Measurements from ENCODE around the gene USP3. TPM values are rescaled to one million over a fixed set of nuclear protein-coding genes. Genes with fewer than 3 reads are reported as not detected.
"Not testable (repeated sequence)": the region's sequence is repeated elsewhere in the genome, so short reads cannot be mapped to it uniquely, and the experiment has no call there.

Gene USP3
- total RNA-seq, 2 donors from 2014 or later, result 20.1 to 27.4 TPM

DNA sequence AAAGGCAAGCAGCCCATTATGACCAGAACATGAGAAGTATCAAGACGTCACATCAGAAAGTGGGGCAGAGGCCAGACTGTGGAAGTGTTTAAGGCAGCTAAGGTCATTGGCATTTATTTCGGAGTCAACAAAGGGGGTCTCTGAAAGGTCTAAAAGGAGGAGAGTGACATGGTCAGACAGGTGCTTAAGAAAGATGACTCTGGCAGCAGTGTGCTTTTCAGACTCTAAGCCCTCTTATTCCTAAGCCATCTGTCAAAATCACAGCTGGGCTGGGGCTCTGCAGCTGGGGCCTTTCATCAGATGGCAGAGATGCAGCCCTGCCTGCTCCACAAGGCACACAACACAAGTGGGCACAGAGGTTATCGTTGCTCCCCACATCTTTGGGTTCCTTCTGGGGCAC is 106.8 kb downstream of the USP3 start:
- no peak for ATAC-seq
- no peak for DNase-seq
- intact Hi-C loops (cut with DNase I), result loop anchor here in 1 of 2 donors (10.0 kb wide), 1 partner anchor 454 kb away; no protein-coding TSS in a partner anchor

DNA sequence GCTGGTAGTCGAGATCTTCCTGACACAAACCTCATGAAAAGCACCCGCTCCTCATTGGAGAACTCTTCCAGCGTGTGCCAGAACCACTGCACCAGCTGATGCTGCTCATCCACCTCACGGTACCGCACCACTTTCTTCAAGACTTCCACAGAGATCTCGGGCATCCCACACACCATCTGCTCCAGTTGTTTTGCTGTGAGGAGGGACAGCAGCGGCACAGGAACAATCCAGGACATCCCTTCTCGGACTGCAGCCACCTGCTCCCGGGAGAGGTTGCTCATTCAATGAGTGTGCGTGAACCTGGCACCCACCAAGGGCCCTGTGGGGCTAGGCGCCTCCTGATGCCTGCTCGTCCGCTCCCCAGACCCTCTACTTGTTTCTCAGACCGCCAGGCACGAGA is 107.9 kb downstream of the USP3 start:
- no peak for ATAC-seq
- intact Hi-C loops (cut with DNase I), result loop anchor here in 1 of 2 donors (10.0 kb wide), 1 partner anchor 453 kb away; no protein-coding TSS in a partner anchor
- no peak for DNase-seq

DNA sequence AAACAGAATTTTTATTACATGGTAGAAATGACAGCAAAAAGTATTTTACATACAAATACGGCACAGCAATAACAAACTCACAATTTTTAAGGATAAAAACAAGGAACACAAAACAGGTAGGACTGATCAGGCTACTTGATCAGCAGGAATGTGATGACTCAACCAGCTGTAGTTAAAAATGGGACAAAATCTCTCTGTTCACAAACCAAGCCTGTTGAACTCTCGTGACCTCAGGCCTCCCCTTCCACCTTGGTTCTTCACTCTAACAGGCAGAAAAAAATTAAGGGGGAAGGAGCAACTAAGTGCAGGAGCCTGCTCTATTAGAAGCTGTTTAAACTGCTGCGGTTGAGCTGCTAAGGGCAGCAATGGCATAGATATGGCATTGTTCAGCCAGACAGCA is 111.5 kb downstream of the USP3 start:
- intact Hi-C loops (cut with DNase I), result loop anchor here in 1 of 2 donors (10.0 kb wide), 1 partner anchor 449 kb away; no protein-coding TSS in a partner anchor
- DNase-seq, result no peak
- ATAC-seq, result no peak

DNA sequence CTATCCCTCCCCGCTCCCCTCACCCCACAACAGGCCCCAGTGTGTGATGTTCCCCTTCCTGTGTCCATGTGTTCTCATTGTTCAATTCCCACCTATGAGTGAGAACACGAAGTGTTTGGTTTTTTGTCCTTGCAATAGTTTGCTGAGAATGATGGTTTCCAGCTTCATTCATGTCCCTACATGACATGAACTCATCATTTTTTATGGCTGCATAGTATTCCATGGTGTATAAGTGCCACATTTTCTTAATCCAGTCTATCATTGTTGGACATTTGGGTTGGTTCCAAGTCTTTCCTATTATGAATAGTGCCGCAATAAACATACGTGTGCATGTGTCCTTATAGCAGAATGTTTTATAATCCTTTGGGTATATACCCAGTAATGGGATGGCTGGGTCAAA is 112.8 kb downstream of the USP3 start:
- DNase-seq, ATAC-seq: not testable (repeated sequence)
- intact Hi-C loops (cut with DNase I), result loop anchor here in 1 of 2 donors (10.0 kb wide), 1 partner anchor 448 kb away; no protein-coding TSS in a partner anchor

DNA sequence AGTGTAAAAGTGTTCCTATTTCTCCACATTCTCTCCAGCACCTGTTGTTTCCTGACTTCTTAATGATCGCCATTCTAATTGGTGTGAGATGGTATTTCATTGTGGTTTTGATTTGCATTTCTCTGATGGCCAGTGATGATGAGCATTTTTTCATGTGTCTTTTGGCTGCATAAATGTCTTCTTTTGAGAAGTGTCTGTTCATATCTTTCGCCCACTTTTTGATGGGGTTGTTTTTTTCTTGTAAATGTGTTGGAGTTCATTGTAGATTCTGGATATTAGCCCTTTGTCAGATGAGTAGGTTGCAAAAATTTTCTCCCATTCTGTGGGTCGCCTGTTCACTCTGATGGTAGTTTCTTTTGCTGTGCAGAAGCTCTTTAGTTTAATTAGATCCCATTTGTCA is 113.2 kb downstream of the USP3 start:
- intact Hi-C loops (cut with DNase I), result loop anchor here in 1 of 2 donors (10.0 kb wide), 1 partner anchor 447 kb away; no protein-coding TSS in a partner anchor
- not testable (repeated sequence) for ATAC-seq, DNase-seq

DNA sequence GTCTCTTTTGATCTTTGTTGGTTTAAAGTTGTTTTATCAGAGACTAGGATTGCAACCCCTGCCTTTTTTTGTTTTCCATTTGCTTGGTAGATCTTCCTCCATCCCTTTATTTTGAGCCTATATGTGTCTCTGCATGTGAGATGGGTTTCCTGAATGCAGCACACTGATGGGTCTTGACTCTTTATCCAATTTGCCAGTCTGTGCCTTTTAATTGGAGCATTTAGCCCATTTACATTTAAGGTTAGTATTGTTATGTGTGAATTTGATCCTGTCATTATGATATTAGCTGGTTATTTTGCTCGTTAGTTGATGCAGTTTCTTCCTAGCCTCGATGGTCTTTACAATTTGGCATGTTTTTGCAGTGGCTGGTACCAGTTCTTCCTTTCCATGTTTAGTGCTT is 116.4 kb downstream of the USP3 start:
- not testable (repeated sequence) for DNase-seq, ATAC-seq
- intact Hi-C loops (cut with DNase I), result loop anchor here in 1 of 2 donors (5.0 kb wide), 1 partner anchor 37 kb away; no protein-coding TSS in a partner anchor

DNA sequence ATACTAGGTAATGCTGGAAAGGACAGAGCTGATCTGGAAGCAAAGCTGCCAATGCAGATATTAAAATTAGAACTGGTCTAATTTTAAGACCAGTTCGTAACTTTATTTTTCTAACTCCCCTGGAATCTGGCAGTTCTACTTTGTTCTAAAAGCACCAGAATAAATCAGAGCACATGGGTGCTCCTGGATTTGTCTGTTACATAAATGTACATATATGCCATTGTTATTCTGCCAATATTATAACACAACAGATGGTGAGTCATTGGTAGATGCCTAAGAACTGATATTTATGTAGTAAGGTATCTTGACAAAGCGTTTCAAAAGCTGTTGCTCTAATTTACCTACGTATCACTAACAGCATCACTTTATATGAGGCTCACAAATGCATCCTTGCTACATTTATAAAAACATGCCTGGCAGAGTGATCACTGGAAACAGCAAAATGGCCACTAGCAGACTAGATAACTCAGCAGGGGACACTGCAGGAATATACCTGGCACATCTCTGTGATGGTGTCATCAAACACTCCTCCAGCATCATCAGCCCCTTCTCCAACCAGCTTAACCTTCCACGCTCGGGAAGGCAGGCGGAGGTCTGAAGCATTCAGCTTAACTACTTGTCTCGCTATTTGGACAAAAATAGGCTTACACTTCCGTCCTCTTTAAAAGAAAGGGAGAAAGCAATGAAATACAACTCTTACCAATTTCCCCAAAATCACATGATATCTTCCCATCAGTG is 119.0 kb downstream of the USP3 start:
- ATAC-seq, result no peak
- no peak for DNase-seq
- intact Hi-C loops (cut with DNase I), result loop anchor here in 1 of 2 donors (5.0 kb wide), 1 partner anchor 34 kb away; no protein-coding TSS in a partner anchor

DNA sequence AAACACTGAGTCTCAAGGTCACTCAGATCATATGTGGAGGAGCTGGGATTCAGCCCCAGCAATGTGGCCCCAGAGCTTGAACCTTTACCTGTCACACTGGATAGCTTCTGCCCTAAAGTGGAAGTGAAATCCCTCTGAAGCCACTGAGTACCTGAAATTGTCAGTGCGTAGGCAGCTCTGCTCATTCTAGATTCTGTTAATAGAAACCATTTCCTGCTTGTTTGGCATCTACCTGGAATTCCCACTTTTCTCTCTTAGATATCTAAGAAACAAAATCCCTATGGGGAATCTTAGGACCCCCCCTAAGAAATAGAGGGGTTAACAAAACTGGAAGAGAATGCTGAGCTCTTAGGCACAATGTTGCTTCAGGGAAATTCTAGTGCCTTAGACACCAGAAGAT is 122.6 kb downstream of the USP3 start:
- no peak for ATAC-seq
- no peak for DNase-seq
- intact Hi-C loops (cut with DNase I), result no loop called here

DNA sequence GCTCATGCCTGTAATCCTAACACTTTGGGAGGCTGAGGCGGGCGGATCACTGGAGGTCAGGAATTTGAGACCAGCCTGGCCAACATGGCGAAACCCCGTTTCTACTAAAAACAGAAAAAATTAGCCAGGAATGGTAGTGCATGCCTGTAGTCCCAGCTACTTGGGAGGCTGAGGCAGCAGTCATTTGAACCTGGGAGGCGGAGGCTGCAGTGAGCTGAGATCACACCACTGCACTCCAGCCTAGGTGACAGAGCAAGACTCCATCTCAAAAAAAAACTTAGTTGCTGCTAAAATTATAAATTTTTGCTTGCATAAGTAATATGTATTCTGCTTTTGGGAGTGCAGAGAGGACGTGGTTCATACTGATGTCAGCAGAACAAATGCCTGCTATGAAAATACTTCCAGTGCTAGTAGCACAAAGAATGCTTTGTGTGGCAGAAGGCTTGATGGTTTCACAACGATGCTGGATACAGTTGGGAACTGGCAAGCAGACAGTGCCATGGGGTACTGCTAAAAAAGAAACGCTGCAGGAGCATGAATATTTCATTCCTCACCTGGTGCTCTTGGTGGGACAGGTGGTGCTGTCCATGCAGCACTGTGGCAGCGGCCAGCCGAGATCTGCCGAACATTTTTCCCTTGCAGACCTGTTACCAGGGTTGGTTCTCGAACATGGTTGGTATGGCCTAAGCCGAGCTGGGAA is 123.9 kb downstream of the USP3 start:
- intact Hi-C loops (cut with DNase I), result no loop called here
- no peak for DNase-seq
- no peak for ATAC-seq

DNA sequence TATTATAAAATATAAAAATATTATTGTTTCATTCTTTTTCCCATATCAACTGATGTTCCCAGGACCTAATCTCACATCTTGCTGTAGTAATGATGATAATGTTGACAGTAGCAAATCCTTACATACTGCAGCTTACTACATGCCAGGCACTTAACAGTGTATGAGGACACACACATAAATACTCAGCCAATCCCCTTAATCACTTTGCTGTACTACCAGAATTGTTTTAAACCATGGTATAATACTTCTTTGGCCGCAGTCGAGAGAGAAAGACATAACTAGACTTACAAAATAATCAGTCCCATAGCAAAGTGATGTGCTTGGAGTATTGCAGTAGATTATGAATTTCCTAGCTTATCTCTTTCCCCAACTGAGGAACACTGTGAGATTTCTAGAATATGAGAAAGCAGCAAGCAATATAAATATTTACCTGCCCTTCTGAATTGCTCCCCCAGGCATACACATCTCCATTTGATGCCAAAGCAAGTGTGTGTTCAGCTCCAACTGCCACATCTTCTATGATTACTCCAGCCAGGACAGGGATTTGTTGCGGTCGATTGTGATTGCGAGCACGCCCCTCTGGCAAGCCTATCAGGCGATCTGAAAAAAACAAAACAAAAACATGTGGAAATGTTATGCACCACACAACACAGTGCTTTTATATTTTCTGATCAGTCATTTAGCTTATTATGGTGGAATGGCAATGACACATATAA is 125.8 kb downstream of the USP3 start:
- DNase-seq, result no peak
- intact Hi-C loops (cut with DNase I), result no loop called here
- no peak for ATAC-seq

DNA sequence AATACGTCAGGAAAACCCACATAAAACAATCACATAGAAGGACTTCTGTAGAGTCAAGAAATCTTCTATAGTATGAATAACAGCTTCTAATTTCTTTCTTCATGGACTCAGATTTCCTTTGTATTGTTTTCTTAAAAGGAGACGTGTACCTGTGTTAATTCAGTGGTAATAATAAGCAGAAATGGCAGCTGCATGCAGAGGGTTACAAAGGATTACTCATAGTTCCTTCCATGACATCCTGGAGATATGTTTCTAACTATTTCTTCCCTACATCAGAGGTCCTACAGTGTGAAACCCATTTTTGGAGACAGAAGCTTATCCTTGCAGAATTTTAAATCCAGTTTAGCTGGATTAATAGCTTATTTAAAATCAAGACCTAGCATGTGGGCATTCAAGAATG is 128.9 kb downstream of the USP3 start:
- no peak for ATAC-seq
- intact Hi-C loops (cut with DNase I), result no loop called here

DNA sequence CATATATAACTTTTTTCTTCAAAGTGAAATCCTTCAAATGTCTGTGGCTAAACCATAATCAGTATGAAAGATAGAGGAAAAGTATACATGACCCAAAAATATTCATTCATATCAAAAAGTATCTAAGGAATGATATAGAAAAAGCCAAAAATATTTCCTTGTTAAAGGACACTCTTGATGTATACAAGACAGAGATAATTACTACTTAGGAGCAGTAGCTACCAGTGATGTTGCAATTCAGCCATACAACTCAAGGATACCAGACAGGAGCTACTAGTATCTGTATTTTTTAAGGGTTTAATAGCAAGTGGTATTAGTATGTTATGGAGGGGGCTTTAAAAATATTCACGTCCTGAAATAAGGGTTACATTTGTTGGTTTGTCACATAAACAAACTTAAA is 129.8 kb downstream of the USP3 start:
- DNase-seq (no peak), ATAC-seq (no peak)
- intact Hi-C loops (cut with DNase I), result no loop called here

More for the DNA sequence above, 128.9 kb downstream of the USP3 start:
- no peak for DNase-seq

DNA sequence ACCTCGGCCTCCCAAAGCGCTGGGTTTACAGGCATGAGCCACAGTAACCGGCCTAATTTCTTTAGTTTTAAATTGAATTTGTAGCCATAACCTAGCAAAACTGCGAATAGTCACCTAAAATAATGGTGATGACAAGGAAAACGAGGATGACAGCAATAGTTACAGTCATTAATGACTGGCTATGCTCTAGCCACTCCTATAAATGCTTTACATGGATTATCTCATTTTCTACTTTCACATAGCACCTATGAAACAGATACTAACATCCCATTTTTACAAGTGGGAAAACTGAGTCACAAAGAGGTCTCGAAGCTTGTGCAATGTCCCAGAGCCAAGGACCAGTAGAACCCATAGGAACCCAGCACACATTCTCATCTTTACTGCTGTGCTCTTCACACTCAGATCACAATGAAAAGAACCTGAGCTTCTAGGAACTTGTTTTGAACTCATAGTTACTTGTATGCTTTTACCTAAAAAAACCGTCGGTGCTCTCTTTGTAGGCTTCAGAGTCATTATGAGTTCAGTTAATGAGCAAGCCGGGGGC is 132.2 kb downstream of the USP3 start:
- intact Hi-C loops (cut with DNase I), result no loop called here
- ATAC-seq, result no peak
- no peak for DNase-seq

DNA sequence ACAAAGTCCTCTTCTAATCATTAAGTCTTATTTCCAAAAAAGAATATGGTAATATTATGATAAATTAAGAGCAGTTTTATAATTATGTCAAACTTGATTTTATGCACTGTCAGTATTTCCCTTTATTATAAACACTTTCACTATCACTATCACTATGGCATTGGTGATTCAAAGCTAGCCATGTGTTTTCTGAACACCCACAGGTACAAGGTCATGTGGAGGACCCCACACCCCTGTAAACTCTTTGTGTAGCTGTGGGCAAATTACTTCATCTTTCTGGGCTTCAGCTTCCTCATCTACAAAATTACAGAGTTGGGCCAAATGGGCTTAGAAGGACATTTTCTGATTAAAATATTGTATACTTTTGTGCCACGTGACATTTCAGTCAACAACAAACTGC is 134.4 kb downstream of the USP3 start:
- intact Hi-C loops (cut with DNase I), result no loop called here
- no peak for ATAC-seq
- no peak for DNase-seq

DNA sequence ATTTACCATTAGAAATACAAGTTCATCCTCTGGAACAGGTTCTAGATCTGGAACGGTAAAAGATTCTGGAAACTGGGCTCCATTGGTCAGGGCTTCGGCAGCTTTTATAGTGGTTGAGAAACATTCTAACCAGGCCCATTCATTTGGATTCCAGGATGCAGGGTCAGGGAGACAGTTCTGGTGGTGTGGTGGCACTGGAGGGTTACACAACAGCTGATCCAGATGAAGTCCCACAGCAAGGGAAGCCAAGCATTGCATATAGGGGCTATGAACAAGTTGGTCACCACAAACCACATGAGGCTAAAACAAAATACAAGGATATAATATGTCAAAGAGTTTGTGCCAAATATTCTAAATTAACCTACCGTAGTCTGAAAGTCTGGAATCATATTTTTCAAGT is 135.8 kb downstream of the USP3 start:
- no peak for ATAC-seq
- intact Hi-C loops (cut with DNase I), result no loop called here

More for the DNA sequence above, 135.8 kb downstream of the USP3 start:
- no peak for DNase-seq

Measured in left cardiac atrium (tissue), 4 donors.